ENCODE measurements around the gene MTSS2. TPM values are rescaled to one million over a fixed set of nuclear protein-coding genes. Genes with fewer than 3 reads are reported as not detected.
A peak's percentile ranks its signal among the peaks of the same experiment; 100 is the strongest.

MTSS2 gene
- total and polyA plus RNA-seq, 2 of the 4 experiments (the other 2 are of a cell fraction), result 9.1 to 86.2 TPM

- H2AFZ ChIP-seq (replicated peaks; ENCODE audit: low read length, poor library complexity), result no peak overlapping the region
- BruUV-seq (replicated peaks), result no TSS peak
- TF ChIP-seq SMC3 (IDR thresholded peaks at IDR 0.05; ENCODE audit: low read depth, low read length), result no peak
- no peak overlapping the region for H3K4me2 ChIP-seq (ENCODE audit: low read depth, low read length)
- 0 out of 2 replicates have a peak overlapping the region, but pooled peaks have one; percentile 44 for H3K14ac ChIP-seq (replicated peaks; ENCODE audit: low read depth, low read length)
- H2BK5ac ChIP-seq (ENCODE audit: low read depth, low read length, poor library complexity, severe bottlenecking), result no peak overlapping the region
- CTCF ChIA-PET, result interaction anchor here (0.7 kb wide), 1 partner anchor 90 kb away, joined by 5 read pairs; no protein-coding TSS in a partner anchor
- no peak overlapping the region; the same call in 1 of the 2 replicates for H4K91ac ChIP-seq (ENCODE audit: insufficient read depth, low read depth, low read length)
- H2BK120ac ChIP-seq (ENCODE audit: low read depth, low read length), result no peak overlapping the region; the same call in 1 of the 2 replicates
- peaks cover 33% of the 10 kb centered on the region for H3K4me1 ChIP-seq (ENCODE audit: control insufficient read depth, insufficient read depth, low read length)
- peaks cover 25 to 74% of the 10 kb centered on the region in 2 experiments for H3K79me1 ChIP-seq (ENCODE audit: low read depth in 1 of 2, low read length in 2 of 2)
- dilution Hi-C loops (cut with HindIII; ENCODE audit: low sequenced_read_pairs, unreplicated experiment) (no loop called here), intact Hi-C loops (cut with micrococcal nuclease) (loop anchor here (1.0 kb wide), 1 partner anchor 91 kb away; no protein-coding TSS in a partner anchor), in situ Hi-C loops (cut with MboI; ENCODE audit: low sequenced_read_pairs) (loop anchor here (5.0 to 25.0 kb wide), 2 partner anchors 87 to 682 kb away; partner anchors contain the start of gene CALB2)
- H2BK15ac ChIP-seq (ENCODE audit: low read depth, low read length), result peak overlapping the region; percentile 16; the same call in 1 of the 3 replicates
- H3K4ac ChIP-seq (ENCODE audit: low read depth, low read length), result 0 out of 2 replicates have a peak overlapping the region, but pooled peaks have one; percentile 45
- no peak overlapping the region for H3K23ac ChIP-seq (ENCODE audit: low read depth, low read length)
- no peak overlapping the region for H3K4me3 ChIP-seq (ENCODE audit: insufficient read depth, low read depth, low read length)
- H4K20me1 ChIP-seq (ENCODE audit: insufficient read depth, low read length), result peaks cover 79% of the 10 kb centered on the region
- DNase-seq (no peak), ATAC-seq (ENCODE audit: low read depth) (no peak)
- peak overlapping the region; percentile 23; the same call in 1 of the 2 replicates for H3K27ac ChIP-seq (ENCODE audit: insufficient read depth, low read length)
- H3K27me3 ChIP-seq (ENCODE audit: control insufficient read depth, insufficient read depth, low read length), result no peaks in the 10 kb centered on the region
- H3K56ac ChIP-seq (ENCODE audit: extremely low read depth, insufficient read depth, low read length), result no peak overlapping the region
- WGBS, 2 experiments (ENCODE audit: extremely low coverage in 2 of 2, insufficient read length in 1 of 2), result 60% methylated on average over 2 of the region's 18 CpGs; no CpG with 5 or more reads in 1 of the 2 experiments
- peaks cover 2% of the 10 kb centered on the region; the same call in 1 of the 2 replicates for H3K9me1 ChIP-seq (ENCODE audit: insufficient read depth, low read length)
- H3K9me3 ChIP-seq (ENCODE audit: control insufficient read depth, insufficient read depth, low read length), result no peaks in the 10 kb centered on the region
- H4K5ac ChIP-seq (ENCODE audit: low read depth, low read length), result no peak overlapping the region
- H4K8ac ChIP-seq (ENCODE audit: low read depth in 2 of 2, low read length in 2 of 2), result peak overlapping the region in 1 of 2 experiments; percentile 10; a peak in 1 of 4 replicates
- H2BK20ac ChIP-seq (ENCODE audit: low read depth, low read length), result no peak overlapping the region
- POLR2A ChIA-PET (ENCODE audit: unreplicated experiment), result no interaction called here
- no peak overlapping the region; the same call in 1 of the 2 replicates for H3K9ac ChIP-seq (ENCODE audit: low read depth, low read length)
- H3K36me3 ChIP-seq (ENCODE audit: control insufficient read depth, insufficient read depth, low read length), result peaks cover 60% of the 10 kb centered on the region
- H2AK5ac ChIP-seq (ENCODE audit: low read depth, low read length), result peak overlapping the region; percentile 69; the same call in 1 of the 2 replicates
- H3K18ac ChIP-seq (ENCODE audit: low read depth, low read length), result no peak overlapping the region
- H2AK9ac ChIP-seq (replicated peaks; ENCODE audit: low read depth, low read length, poor library complexity), result peak overlapping the region; percentile 52
These were observed 5.1 kb downstream of the MTSS2 start for GRCh38 chr16:70680495-70681381.

Measured in IMR-90 (cell line).